Activated CD8-positive, alpha-beta memory T cell treated with anti-CD3 and anti-CD28 coated beads, Interleukin-2, amount 50 U/mL, for 24 hours (primary cell): ENCODE results near the gene BCL7A.
"Not testable (repeated sequence)": the region's sequence is repeated elsewhere in the genome, so short reads cannot be mapped to it uniquely, and the experiment has no call there.

Experiments
- DNase-seq: peaks from one replicate; pipeline ENCODE4 v3.0.0-alpha.2; 2020; ENCODE audit errors: extremely low read depth

Gene BCL7A

GRCh38 chr12:122094137-122094734, 72.6 kb downstream of the BCL7A start:
- DNase-seq = no peak

DNA sequence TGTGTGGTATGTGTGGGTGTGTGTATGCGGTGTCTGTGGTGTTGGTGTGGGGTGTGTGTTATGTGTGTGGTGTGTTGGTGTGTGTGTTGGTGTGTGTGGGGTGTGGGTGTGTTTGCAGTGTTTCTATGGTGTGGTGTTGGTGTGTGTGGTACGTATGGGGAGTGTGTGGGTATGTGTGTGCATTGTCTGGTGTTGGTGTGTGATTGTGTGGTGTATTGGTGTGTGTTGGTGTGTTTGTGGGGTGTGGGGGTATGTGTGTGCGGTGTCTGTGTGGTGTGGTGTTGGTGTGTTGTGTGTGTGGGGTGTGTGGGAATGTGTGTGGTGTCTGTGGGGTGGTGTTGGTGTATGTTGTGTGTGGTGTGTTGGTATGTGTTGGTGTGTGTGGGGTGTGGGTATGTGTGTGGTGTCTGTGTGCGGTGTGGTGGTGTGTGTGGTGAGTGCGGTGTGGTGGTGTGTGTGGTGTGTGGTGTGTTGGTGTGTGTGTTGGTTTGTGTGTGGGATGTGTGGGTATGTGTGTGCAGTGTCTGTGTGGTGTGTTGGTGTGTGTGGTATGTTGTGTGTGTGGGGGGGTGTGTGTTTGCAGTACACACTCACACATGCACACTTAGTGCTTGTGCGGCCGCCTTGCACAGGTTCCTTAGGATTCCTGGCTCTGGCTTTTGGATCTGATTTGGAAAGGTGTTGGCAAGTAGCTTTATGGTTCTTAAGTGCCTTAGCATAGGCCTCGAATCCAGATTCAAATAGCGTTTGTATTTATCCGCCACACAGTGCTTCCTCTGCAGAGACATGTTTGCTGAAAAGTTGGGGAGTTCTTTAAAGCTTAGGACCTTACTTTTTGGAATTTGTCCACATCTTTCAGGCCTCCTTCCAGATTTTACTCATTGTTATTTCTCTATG, 73.3 kb downstream of the BCL7A start:
- DNase-seq = no peak

DNA sequence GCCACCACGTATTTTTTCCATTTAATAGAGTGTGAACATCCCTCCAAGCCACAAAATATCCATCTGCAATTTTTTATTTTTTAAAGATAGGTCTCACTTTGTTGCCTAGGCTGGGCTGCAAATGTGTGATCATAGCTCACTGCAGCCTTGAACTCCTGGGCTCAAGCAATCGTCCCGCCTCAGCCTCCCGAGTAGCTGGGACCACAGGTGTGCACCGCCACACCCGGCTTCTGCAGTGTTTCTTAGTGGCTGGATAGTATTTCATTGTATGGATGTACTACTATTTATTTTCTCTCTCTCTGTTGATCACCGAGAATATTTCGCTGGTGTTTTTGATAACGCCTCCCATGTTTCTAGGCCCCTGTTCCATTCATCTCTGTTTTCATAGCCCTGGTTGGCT, 74.3 kb downstream of the BCL7A start:
- DNase-seq = no peak

GRCh38 chr12:122096591-122097149, 75.0 kb downstream of the BCL7A start:
- DNase-seq = no peak

DNA sequence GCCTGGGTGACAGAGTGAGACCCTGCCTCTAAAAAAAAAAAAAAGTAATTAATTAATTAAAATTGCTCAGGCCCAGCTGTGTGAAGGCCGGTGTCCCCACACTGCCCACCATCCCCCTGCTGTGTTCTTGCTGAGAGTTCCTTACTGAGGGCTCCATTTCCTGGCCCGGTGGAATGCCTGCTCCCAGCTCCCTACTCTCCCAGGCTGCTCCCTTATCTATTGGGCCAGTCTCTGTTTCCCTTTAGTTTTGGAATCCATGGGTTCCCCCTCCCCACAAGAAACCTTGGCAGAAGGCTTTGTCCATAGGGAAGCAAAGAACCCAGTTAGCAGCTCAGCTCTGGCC, 75.9 kb downstream of the BCL7A start:
- DNase-seq = no peak

- no peak for DNase-seq
Measured at GRCh38 chr12:122097927-122098756, 76.5 kb downstream of the BCL7A start.

DNA sequence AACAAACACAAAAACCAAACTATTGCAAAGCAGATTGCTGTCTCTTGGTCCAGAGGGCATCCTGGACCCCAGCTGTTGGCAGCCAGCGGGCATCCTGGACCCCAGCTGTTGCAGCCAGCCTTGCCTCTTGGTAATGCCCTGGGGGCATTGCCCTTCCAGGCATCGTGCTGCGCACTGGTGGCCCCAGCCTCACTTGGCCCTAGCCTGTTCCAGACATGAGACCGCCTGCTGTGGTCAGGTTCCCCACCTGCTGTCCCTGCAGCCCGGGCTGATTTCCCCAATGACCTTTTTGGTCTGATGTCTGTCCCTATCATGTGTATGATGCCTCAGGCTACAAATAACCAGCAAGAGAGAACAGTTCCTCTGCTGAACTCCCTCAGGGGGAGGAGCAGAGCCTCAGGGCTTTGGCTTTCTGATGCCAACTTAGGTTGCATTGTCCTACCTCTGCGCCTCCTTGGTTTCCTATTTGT, 77.6 kb downstream of the BCL7A start:
- DNase-seq = no peak

DNA sequence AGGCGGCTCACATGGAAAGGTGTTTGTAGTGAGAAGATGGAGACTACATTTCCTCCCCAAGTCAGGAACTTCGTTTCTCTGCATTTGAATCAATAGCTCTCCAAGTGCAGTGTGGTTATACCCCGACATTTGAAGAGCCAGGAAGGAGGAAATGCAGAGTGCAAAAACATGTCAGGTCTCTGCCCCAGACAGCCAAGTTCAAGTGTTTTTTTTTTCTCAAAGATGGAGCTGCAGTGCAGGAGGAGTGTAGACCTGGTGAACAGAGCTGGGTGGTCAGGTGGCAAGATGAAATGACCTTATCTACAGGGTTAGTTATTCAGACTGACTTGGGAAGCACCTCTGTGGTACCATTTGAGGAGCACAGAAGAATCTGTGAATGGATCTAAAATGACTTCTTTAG, 78.2 kb downstream of the BCL7A start:
- DNase-seq = no peak

DNA sequence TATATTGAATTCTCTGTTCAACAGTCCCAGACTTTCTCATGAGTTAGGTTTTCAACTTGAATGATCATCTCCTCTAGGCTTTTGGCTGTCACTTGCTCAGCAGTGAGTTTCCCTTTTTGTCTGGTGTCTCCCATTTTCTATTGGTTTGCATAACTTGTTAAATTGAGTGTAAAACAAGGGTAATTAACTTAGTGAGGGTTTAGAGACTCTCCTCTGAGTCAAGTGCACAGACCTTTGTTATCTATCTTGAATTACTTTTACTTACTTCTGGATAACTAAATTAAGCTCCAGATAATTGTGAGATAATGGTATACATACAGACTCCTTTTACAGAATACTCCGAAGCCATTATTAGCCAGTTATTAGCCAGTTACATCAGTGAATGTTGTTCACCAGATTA, 78.9 kb downstream of the BCL7A start:
- no peak for DNase-seq

- no peak for DNase-seq
Measured at GRCh38 chr12:122102331-122102730, 80.6 kb downstream of the BCL7A start.

GRCh38 chr12:122104844-122105243, 83.2 kb downstream of the BCL7A start:
- DNase-seq = no peak

DNA sequence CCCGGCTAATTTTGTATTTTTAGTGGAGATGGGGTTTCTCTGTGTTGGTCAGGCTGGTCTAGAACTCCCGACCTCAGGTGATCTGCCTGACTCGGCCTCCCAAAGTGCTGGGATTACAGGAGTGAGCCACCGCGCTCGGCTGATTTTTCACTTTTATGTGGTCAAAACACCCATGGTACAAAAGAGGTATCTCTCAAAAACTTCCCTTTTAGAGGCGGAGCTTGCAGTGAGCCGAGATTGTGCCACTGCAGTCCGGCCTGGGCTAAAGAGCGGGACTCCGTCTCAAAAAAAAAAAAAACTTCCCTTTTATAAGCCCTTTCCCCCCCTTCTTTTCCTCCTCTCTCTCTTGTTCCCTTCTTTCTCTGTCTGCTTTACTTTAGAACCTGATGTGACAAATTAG, 83.8 kb downstream of the BCL7A start:
- DNase-seq = not testable (repeated sequence)

DNA sequence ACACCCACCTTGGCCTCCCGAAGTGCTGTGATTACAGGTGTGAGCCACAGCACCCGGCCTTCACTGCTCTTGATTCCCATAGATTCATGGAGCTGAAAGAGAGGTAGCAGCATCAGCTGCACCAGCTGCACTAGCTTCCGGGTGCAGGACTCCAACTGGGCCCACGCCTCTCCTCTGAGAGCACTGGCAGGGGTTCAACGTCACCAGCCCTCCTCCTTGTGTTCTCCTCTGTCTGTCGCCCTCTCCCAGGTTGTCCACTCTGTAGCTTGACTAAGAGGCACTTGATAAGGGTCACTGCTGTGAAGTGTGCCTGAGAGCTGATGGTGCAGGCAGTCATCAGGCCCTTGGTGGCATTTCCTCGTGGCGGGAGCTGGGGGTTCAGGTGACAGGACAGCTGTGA, 85.2 kb downstream of the BCL7A start:
- no peak for DNase-seq

GRCh38 chr12:122107261-122107660, 85.6 kb downstream of the BCL7A start:
- no peak for DNase-seq

DNA sequence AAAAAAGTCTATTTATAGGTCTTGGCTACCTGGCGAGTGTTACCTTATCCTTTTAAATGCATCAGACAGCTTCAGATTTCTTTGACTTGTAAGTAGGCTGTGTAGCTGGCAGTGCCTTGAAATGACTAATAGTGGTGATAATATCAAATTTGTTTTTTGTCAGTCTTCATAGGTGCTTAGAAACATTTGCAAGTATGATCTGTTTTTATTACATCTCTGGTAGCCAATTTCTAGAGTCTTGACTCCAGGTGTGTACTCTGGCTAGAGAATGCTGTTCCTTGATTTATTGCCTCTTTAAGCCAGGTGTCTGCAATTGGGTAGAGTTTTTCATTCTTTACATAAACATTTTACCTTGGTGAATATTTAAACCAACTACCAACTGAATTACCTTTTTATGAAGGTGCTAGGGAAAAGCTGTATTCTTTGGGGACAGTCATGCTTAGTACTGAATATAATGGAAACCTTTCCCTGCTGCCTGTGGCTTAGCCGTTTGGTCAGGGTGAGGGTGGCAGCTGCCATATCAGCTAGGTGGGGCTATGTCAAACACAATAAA, 89.5 kb downstream of the BCL7A start:
- no peak for DNase-seq
